Esophagus muscularis mucosa (tissue), 4 donors: Measurements from ENCODE around the gene CMTM4. TPM values are rescaled to one million over a fixed set of nuclear protein-coding genes. Genes with fewer than 3 reads are reported as not detected.

ENCODE experiments used
- DNase-seq: peaks from one replicate; pipeline ENCODE4 v3.0.0-alpha.2; 2017; ENCODE audit errors: extremely low spot score
- H3K27ac ChIP-seq, 4 donors: fragments of 200-600 bp; sonication (generic); replicated peaks in 1 of 4; 1 replicate in 3 of 4; 2 replicates in 1 of 4; pipeline ENCODE4 v1.5.1; 2016 to 2019; ENCODE audit warnings: mild to moderate bottlenecking in 1 of 4
- H3K27me3 ChIP-seq, 4 donors: fragments of 200-600 bp; sonication (generic); one replicate each; pipeline versions ENCODE4 v1.5.1 to v1.6.0; 2016 to 2019
- H3K36me3 ChIP-seq, 4 donors: fragments of 200-600 bp; sonication (generic); one replicate each; pipeline ENCODE4 v1.5.1; 2016 to 2019
- H3K4me1 ChIP-seq, 4 donors: fragments of 200-600 bp; sonication (generic); one replicate each; pipeline ENCODE4 v1.5.1; 2016 to 2019
- H3K4me3 ChIP-seq, 4 donors: fragments of 200-600 bp; sonication (generic); 1 replicate in 2 of 4; 2 replicates in 2 of 4; pipeline ENCODE4 v1.5.1; 2016 to 2019; ENCODE audit warnings: mild to moderate bottlenecking in 4 of 4, moderate library complexity in 1 of 4
- H3K9me3 ChIP-seq, 4 donors: fragments of 200-600 bp; sonication (generic); 1 replicate in 3 of 4; 2 replicates in 1 of 4; pipeline ENCODE4 v1.5.1; 2016 to 2019
- CTCF ChIP-seq, 3 experiments: fragments of 200-600 bp in 2 of 3; fragments of 450-650 bp in 1 of 3; sonication (generic) in 2 of 3; IDR thresholded peaks; one replicate each; pipeline ENCODE4 v1.5.1; 2017 to 2019; ENCODE audit warnings: antibody characterized with exemption in 3 of 3, mild to moderate bottlenecking in 2 of 3, moderate library complexity in 1 of 3
- EP300 ChIP-seq: sonication (generic); formaldehyde crosslinking; IDR thresholded peaks from one replicate; pipeline ENCODE4 v1.6.1; 2017; ENCODE audit warnings: antibody characterized with exemption
- POLR2A ChIP-seq: fragments of 450-650 bp; IDR thresholded peaks from one replicate; pipeline ENCODE4 v1.6.1; 2017; ENCODE audit warnings: antibody characterized with exemption, moderate library complexity, mild to moderate bottlenecking, low read depth
- POLR2AphosphoS5 ChIP-seq, 2 donors: sonication (generic); formaldehyde crosslinking; IDR thresholded peaks; one replicate each; pipeline ENCODE4 v1.6.1; 2017; ENCODE audit warnings: antibody characterized with exemption in 2 of 2
- WGBS: methylation state at CpG from one replicate; pipeline ENCODE4 v1.1.5; 2018; 5-methylcytosine and 5-hydroxymethylcytosine counted together
- intact Hi-C: fragments of 100-400 bp; cut with DNase I; formaldehyde crosslinking; loops from one replicate; pipeline ENCODE4 v1.15.1; 2023
- total RNA-seq, 4 donors: library from RNA; depleted of rRNA; stranded (reverse); fragments of >200 nt; gene quantifications; one replicate each; pipeline versions ENCODE4 v1.1.0 to v1.2.1, GENCODE V29; 2016

Gene CMTM4
- total RNA-seq, 4 donors from 2014 or later = 9.8 to 19.8 (median 15.0) TPM

- DNase-seq = no peak
- intact Hi-C loops = no loop called here
- no peaks in the 10 kb centered on the region for H3K36me3 ChIP-seq
- H3K27me3 ChIP-seq = no peaks in the 10 kb centered on the region
- peaks cover 0 to 14% (median 12%) of the 10 kb centered on the region in 4 donors for H3K4me1 ChIP-seq
- no peak for TF ChIP-seq POLR2AphosphoS5 (IDR thresholded peaks at IDR 0.05)
- TF ChIP-seq CTCF (IDR thresholded peaks at IDR 0.05) = no peak
- TF ChIP-seq EP300 = no peak
- TF ChIP-seq POLR2A = no peak
- H3K9me3 ChIP-seq = no peaks in the 10 kb centered on the region
- no peak overlapping the region for H3K4me3 ChIP-seq
- H3K27ac ChIP-seq = no peak overlapping the region
- 93% methylated on average over 9 of the region's 9 CpGs for WGBS
Measured at GRCh38 chr16:66649636-66650205, 46.8 kb downstream of the CMTM4 start.

GRCh38 chr16:66649167-66649566 lies 47.4 kb downstream of the CMTM4 start:
- Histone ChIP-seq H3K27ac (no peak overlapping the region), H3K36me3 (no peaks in the 10 kb centered on the region), H3K4me3 (no peak overlapping the region), H3K9me3 (no peaks in the 10 kb centered on the region), H3K27me3 (no peaks in the 10 kb centered on the region), H3K4me1 (peaks cover 0 to 14% (median 12%) of the 10 kb centered on the region in 4 donors)
- TF ChIP-seq CTCF (IDR thresholded peaks at IDR 0.05) (no peak), EP300 (no peak), POLR2AphosphoS5 (IDR thresholded peaks at IDR 0.05) (no peak), POLR2A (no peak)
- DNase-seq = no peak
- intact Hi-C loops = no loop called here
- WGBS = 93% methylated on average over 2 of the region's 2 CpGs

- TF ChIP-seq EP300 (no peak), POLR2A (no peak), CTCF (IDR thresholded peaks at IDR 0.05) (no peak), POLR2AphosphoS5 (IDR thresholded peaks at IDR 0.05) (no peak)
- no peak overlapping the region for H3K4me3 ChIP-seq
- H3K27ac ChIP-seq = no peak overlapping the region
- 100% methylated on average over 1 of the region's 1 CpG for WGBS
- no peaks in the 10 kb centered on the region for H3K27me3 ChIP-seq
- intact Hi-C loops = no loop called here
- H3K36me3 ChIP-seq = no peaks in the 10 kb centered on the region
- H3K4me1 ChIP-seq = peaks cover 0 to 14% (median 11%) of the 10 kb centered on the region in 4 donors
- no peak for DNase-seq
- no peaks in the 10 kb centered on the region for H3K9me3 ChIP-seq
Measured at GRCh38 chr16:66647866-66648265, 48.7 kb downstream of the CMTM4 start.

GRCh38 chr16:66641387-66641786 lies 55.2 kb downstream of the CMTM4 start:
- TF ChIP-seq POLR2AphosphoS5 (IDR thresholded peaks at IDR 0.05) = no peak
- TF ChIP-seq POLR2A = no peak
- TF ChIP-seq EP300 = no peak
- intact Hi-C loops = no loop called here
- WGBS = 91% methylated on average over 1 of the region's 1 CpG
- DNase-seq = no peak
- H3K4me1 ChIP-seq = no peaks in the 10 kb centered on the region
- H3K36me3 ChIP-seq = no peaks in the 10 kb centered on the region
- H3K27ac ChIP-seq = no peak overlapping the region
- H3K9me3 ChIP-seq = no peaks in the 10 kb centered on the region
- no peak overlapping the region for H3K4me3 ChIP-seq
- no peaks in the 10 kb centered on the region for H3K27me3 ChIP-seq

GRCh38 chr16:66640724-66641314 lies 55.7 kb downstream of the CMTM4 start:
- Histone ChIP-seq H3K36me3 (no peaks in the 10 kb centered on the region), H3K4me1 (no peaks in the 10 kb centered on the region), H3K27ac (no peak overlapping the region), H3K27me3 (no peaks in the 10 kb centered on the region), H3K9me3 (no peaks in the 10 kb centered on the region), H3K4me3 (no peak overlapping the region)
- no peak for TF ChIP-seq CTCF (IDR thresholded peaks at IDR 0.05)
- TF ChIP-seq POLR2AphosphoS5 (IDR thresholded peaks at IDR 0.05) = no peak
- no peak for TF ChIP-seq EP300
- no peak for TF ChIP-seq POLR2A
- 96% methylated on average over 3 of the region's 3 CpGs for WGBS
- no peak for DNase-seq
- intact Hi-C loops = no loop called here
